HEK293 (cell line): Measurements from ENCODE around the gene LCA5L.
A peak's percentile ranks its signal among the peaks of the same experiment; 100 is the strongest.

Source experiments
- CTCF ChIA-PET: fragments of 350-600 bp; formaldehyde crosslinking; extraction: SDS; loops from one replicate; lab custom pipeline; 2021; ENCODE audit warnings: antibody characterized with exemption; lab: Yijun Ruan, JAX
- POLR2A ChIA-PET: fragments of 300-600 bp; formaldehyde crosslinking; extraction: SDS; loops from one replicate; lab custom pipeline; 2020; ENCODE audit warnings: antibody characterized with exemption, inconsistent platforms; lab: Yijun Ruan, JAX
- H3K27ac ChIP-seq: fragments of 200-500 bp; sonication (Bioruptor generic); 2 replicates; pipeline ENCODE4 v1.5.1; 2014; ENCODE audit warnings: low read depth, low read length, control low read depth, inconsistent platforms; ENCODE audit errors: extremely low read depth
- H3K36me3 ChIP-seq, 2 experiments: fragments of 200-500 bp in 1 of 2; sonication (Bioruptor generic) in 1 of 2; 1 replicate in 1 of 2; 2 replicates in 1 of 2; pipeline ENCODE4 v1.5.1; 2014 to 2017; ENCODE audit warnings: inconsistent platforms in 2 of 2, low read length in 2 of 2; ENCODE audit not compliant: control insufficient read depth in 2 of 2, insufficient read depth in 1 of 2
- H3K4me1 ChIP-seq: fragments of 200-500 bp; sonication (Bioruptor generic); 2 replicates; pipeline ENCODE4 v1.5.1; 2014; ENCODE audit warnings: mild to moderate bottlenecking, low read length, inconsistent platforms; ENCODE audit not compliant: control insufficient read depth, insufficient read depth
- H3K4me3 ChIP-seq: 2 replicates; pipeline ENCODE4 v1.5.1; 2011; ENCODE audit warnings: low read depth, mild to moderate bottlenecking, control low read depth, low read length, moderate library complexity
- H3K9me3 ChIP-seq: fragments of 200-500 bp; sonication (Bioruptor generic); 2 replicates; pipeline ENCODE4 v1.5.1; 2014; ENCODE audit warnings: low read depth, low read length, inconsistent platforms; ENCODE audit not compliant: control insufficient read depth, insufficient read depth
- FEZF1 ChIP-seq: fragments of 450-650 bp; formaldehyde crosslinking; IDR thresholded peaks from 2 replicates; pipeline ENCODE4 v1.5.1; 2016; ENCODE audit warnings: missing biosample characterization, missing genetic modification characterization
- GLI2 ChIP-seq: fragments of 450-650 bp; formaldehyde crosslinking; IDR thresholded peaks from 2 replicates; pipeline ENCODE4; 2017; ENCODE audit warnings: missing biosample characterization, missing genetic modification characterization, low read depth, borderline replicate concordance
- GLI4 ChIP-seq: fragments of 450-650 bp; formaldehyde crosslinking; IDR thresholded peaks from 2 replicates; pipeline ENCODE4 v1.5.1; 2016; ENCODE audit warnings: missing biosample characterization, missing genetic modification characterization
- HIC1 ChIP-seq: fragments of 450-650 bp; formaldehyde crosslinking; IDR thresholded peaks from 2 replicates; pipeline ENCODE4 v1.5.1; 2016; ENCODE audit warnings: missing biosample characterization, missing genetic modification characterization
- KLF10 ChIP-seq: fragments of 450-650 bp; IDR thresholded peaks from 2 replicates; pipeline ENCODE4 v1.5.1; 2018; ENCODE audit warnings: missing biosample characterization, mild to moderate bottlenecking, missing genetic modification characterization
- MEIS1 ChIP-seq: sonication (generic); formaldehyde crosslinking; IDR thresholded peaks from 2 replicates; pipeline ENCODE4 v1.8.1; 2022; ENCODE audit warnings: missing genetic modification reagents, mild to moderate bottlenecking, borderline replicate concordance
- MYNN ChIP-seq: fragments of 450-650 bp; formaldehyde crosslinking; IDR thresholded peaks from 2 replicates; pipeline ENCODE4 v1.5.1; 2016; ENCODE audit warnings: missing biosample characterization, missing genetic modification characterization, borderline replicate concordance
- PRDM2 ChIP-seq: fragments of 450-650 bp; formaldehyde crosslinking; IDR thresholded peaks from 2 replicates; pipeline ENCODE4 v1.5.1; 2016; ENCODE audit warnings: missing biosample characterization, missing genetic modification characterization, borderline replicate concordance
- REPIN1 ChIP-seq: fragments of 450-650 bp; formaldehyde crosslinking; IDR thresholded peaks from 2 replicates; pipeline ENCODE4 v1.5.1; 2017; ENCODE audit warnings: missing biosample characterization, missing genetic modification characterization, low read depth
- SP3 ChIP-seq: fragments of 450-650 bp; formaldehyde crosslinking; IDR thresholded peaks from 2 replicates; pipeline ENCODE4 v1.5.1; 2016; ENCODE audit warnings: missing biosample characterization, missing genetic modification characterization
- ZIC2 ChIP-seq: fragments of 450-650 bp; formaldehyde crosslinking; IDR thresholded peaks from 2 replicates; pipeline ENCODE4 v1.5.1; 2016; ENCODE audit warnings: missing biosample characterization, missing genetic modification characterization
- ZNF202 ChIP-seq: fragments of 450-650 bp; formaldehyde crosslinking; IDR thresholded peaks from 2 replicates; pipeline ENCODE4 v1.5.1; 2016; ENCODE audit warnings: missing biosample characterization, missing genetic modification characterization, borderline replicate concordance
- ZNF274 ChIP-seq, 2 experiments: fragments of 200-500 bp in 1 of 2; fragments of 450-650 bp in 1 of 2; sonication (Bioruptor generic) in 1 of 2; formaldehyde crosslinking in 1 of 2; IDR thresholded peaks; 2 replicates each; pipeline versions ENCODE4 v1.5.1 to v1.6.1; 2014 to 2016; ENCODE audit warnings: borderline replicate concordance in 1 of 2, inconsistent platforms in 1 of 2, low read length in 1 of 2, missing biosample characterization in 1 of 2, missing genetic modification characterization in 1 of 2
- ZNF398 ChIP-seq: fragments of 450-650 bp; formaldehyde crosslinking; IDR thresholded peaks from 2 replicates; pipeline ENCODE4 v1.5.1; 2017; ENCODE audit warnings: missing biosample characterization, missing genetic modification characterization
- ZNF626 ChIP-seq: fragments of 450-650 bp; sonication (Bioruptor Pico); formaldehyde crosslinking; IDR thresholded peaks from 2 replicates; pipeline ENCODE4 v1.5.1; 2018; ENCODE audit warnings: missing biosample characterization, missing genetic modification characterization, inconsistent platforms
- ZNF639 ChIP-seq: fragments of 450-650 bp; formaldehyde crosslinking; IDR thresholded peaks from 2 replicates; pipeline ENCODE4 v1.5.1; 2016; ENCODE audit warnings: missing biosample characterization, missing genetic modification characterization
- ZNF677 ChIP-seq: fragments of 450-650 bp; IDR thresholded peaks from 2 replicates; pipeline ENCODE4 v1.5.0; 2018; ENCODE audit warnings: missing biosample characterization, mild to moderate bottlenecking, missing genetic modification characterization, moderate library complexity
- ZNF692 ChIP-seq: fragments of 450-650 bp; formaldehyde crosslinking; IDR thresholded peaks from 2 replicates; pipeline ENCODE4 v1.5.1; 2016; ENCODE audit warnings: missing biosample characterization, missing genetic modification characterization
- ZNF768 ChIP-seq: fragments of 450-650 bp; formaldehyde crosslinking; IDR thresholded peaks from 2 replicates; pipeline ENCODE4 v1.5.1; 2018; ENCODE audit warnings: missing biosample characterization, mild to moderate bottlenecking, missing genetic modification characterization
- ZNF830 ChIP-seq: fragments of 450-650 bp; IDR thresholded peaks from 2 replicates; pipeline ENCODE4 v1.5.0; 2018; ENCODE audit warnings: missing biosample characterization, missing genetic modification characterization, low read depth, mild to moderate bottlenecking, moderate library complexity

The LCA5L gene

GRCh38 chr21:39452207-39452969 is 6.8 kb upstream of the LCA5L start (continued):
- TF ChIP-seq ZNF639 (tag by site-specific recombination) (peak; percentile 79), GLI4 (tag by site-specific recombination) (no peak), ZNF692 (tag by site-specific recombination) (0 out of 2 replicates have a peak, but pooled peaks have one; percentile 47), GLI2 (tag by site-specific recombination) (no peak), PRDM2 (tag by site-specific recombination) (no peak), ZNF830 (tag by site-specific recombination) (no peak), HIC1 (no peak), ZNF677 (0 out of 2 replicates have a peak, but pooled peaks have one; percentile 5)

- ChIA-PET CTCF (interaction anchor here (0.6 to 2.9 kb wide), 2 partner anchors 11 to 26 kb away, joined by 3 to 11 read pairs; no protein-coding TSS in a partner anchor), POLR2A (no interaction called here)
- Histone ChIP-seq H3K4me1 (peaks cover 15% of the 10 kb centered on the region), H3K9me3 (no peaks in the 10 kb centered on the region), H3K4me3 (no peak within 1 kb of the TSS), H3K36me3 (no peaks in the 10 kb centered on the region), H3K27ac (peak within 1 kb of the TSS; percentile 32; the same call in 1 of the 2 replicates)
- TF ChIP-seq ZIC2 (tag by site-specific recombination) (peak; percentile 44), ZNF626 (tag by site-specific recombination) (no peak), ZNF398 (tag by site-specific recombination) (no peak), FEZF1 (tag by site-specific recombination) (peak; percentile 64), SP3 (tag by site-specific recombination) (peak; percentile 41), ZNF202 (tag by site-specific recombination) (no peak), MYNN (peak; percentile 79; the same call in 1 of the 2 replicates), MEIS1 (no peak), ZNF768 (tag by site-specific recombination) (no peak), KLF10 (tag by site-specific recombination) (no peak), ZNF274 (IDR thresholded peaks at IDR 0.05; ENCODE audit: low read length) (no peak), ZNF274 (tag by site-specific recombination; IDR thresholded peaks at IDR 0.05; ENCODE audit: borderline replicate concordance) (no peak), REPIN1 (tag by site-specific recombination) (no peak)
These were observed 6.0 kb upstream of the LCA5L start, which contains the start of gene SH3BGR for GRCh38 chr21:39451332-39452206. TSS of gene SH3BGR (plus strand) at chr21:39451970. CDS start at chr21:39452097, 127 bp downstream.
